NCI-H748 treated with DMSO at 0.1 percent for 48 hours (cell line): ENCODE results near the gene LRRC8C.
"Not testable (repeated sequence)": the region's sequence is repeated elsewhere in the genome, so short reads cannot be mapped to it uniquely, and the experiment has no call there.

ENCODE experiments used
- DNase-seq: peaks from one replicate; lab custom pipeline; 2025; lab: John Stamatoyannopoulos, UW

Gene LRRC8C

DNA sequence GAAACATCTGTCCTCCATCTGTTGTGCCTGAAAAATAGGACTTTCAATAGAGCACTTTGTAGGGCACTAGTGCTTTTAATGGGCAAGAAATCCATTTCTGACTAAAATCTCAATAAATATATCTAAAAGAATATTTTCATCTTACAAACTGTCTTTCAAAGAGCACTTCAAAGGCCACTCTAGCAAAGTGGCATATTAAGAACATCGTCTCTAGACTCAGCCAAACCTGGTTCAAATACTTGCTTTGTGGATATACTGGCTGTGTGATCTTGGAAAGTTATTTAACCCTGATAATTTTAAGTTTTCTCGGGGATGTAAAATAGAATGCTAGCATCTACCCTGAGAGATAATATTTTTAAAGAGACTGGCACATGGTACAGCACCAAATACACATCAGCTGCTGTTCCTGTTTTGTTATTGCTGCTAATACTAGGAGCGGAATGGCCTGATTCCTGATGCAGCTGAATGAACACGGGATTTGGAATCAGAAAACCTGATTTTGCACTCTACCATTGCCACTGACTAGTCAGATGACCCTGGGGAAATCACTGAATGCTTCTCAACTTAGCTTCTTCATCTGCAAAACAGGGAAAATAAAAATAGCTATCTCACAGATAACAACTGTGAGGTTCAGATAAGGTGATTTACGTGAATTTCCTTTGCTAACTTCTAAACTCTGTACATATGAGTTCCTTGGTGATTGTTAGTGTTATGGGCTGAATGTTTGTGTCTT lies 25.2 kb upstream of the LRRC8C start:
- DNase-seq, result no peak

DNA sequence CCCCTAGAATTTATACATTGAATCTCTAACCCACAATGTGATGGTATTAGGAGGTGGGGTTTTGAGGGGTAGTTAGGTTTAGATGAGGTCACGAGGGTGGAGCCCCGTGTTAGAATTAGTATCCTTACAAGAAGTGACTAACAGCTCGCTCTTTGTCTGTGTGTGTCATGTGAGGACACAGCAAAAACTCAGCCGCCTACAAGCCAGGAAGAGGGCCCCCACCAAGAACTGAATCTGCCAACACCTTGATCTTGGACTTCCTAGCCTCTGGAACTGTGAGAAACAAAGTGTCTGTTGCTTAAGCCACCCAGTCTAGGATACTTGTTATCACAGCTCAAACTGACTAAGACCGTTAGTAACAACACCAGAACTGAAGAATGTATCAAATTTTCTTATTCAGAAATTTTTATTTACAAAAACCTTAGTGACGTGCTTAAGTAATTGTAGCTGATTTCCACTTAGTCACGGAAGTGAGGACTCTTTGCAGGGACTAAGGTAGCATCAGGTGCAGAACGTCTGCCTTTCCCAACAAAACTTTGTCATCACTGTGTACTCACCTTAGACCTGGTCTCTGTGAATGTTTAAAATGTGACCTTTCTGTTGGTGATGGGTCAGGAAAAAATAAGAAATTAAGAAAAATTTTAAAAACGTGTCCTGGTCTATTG lies 24.5 kb upstream of the LRRC8C start:
- no peak for DNase-seq

DNA sequence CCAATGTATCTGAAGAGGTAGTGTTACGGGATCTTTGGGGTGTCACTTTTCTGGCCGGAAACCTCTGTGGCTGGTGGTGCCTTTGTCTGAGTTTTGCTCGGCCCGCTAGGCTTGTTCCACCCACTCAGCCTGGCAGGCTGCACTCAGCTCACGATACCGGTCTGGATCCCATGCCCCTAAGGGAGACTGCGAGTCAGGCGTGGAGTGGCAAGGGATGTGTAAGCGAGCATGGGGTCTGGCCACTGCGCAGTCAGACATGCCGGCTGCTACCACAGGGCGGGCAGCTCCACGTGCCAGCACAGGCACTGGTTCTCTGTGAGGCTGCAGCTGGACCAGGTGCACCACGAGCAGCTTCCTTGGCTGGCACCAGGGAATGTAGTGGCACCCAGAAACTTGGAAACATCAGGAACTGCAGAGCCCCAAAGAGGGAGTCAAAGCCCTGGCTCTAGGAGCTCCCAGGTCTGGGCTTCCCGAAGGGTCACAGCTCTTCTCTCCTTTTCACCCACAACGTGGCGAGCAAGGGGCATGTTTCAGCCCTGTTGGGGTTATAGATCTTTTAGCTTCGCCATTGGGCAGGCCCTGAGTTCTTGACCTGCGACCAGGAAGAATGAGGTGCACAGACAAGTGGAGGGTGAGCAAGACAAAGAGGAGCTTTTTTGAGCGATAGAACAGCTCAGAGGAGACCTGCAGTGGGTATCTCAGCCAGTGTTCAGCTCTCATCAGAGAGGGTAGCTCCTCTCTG lies 23.8 kb upstream of the LRRC8C start:
- no peak for DNase-seq

DNA sequence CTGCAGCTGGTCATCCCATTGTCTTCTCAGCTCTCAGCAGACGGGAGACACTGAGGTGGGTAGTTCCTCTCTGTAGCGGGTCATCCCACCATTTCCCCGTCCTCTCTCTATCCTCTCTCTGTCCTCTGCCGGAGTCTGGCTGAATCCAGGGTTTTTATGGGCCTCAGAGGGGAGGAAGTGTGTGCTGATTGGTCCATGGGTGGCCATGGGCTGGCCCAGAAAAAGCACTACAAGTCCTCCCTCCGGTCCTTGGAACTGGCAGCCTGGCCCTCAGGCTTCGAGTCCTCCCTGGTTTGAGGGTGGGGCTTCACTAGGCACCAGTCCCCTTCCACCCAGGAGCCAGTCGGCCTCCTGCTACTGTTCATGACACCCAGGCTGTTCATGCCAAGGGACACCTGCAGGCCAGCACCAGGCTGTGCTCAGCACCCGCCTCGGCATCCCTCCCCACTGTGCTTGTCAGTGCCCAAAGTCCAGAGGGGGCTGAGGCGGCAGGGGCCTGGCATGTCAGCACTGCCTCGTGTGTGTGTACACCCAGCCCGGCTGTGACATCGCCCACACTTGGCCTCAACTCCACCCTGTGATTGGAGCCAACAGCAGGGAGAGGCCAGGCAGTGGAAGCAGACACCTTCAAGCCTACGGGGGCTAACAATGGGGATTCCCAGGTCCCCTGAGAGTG lies 23.0 kb upstream of the LRRC8C start:
- DNase-seq, result no peak

DNA sequence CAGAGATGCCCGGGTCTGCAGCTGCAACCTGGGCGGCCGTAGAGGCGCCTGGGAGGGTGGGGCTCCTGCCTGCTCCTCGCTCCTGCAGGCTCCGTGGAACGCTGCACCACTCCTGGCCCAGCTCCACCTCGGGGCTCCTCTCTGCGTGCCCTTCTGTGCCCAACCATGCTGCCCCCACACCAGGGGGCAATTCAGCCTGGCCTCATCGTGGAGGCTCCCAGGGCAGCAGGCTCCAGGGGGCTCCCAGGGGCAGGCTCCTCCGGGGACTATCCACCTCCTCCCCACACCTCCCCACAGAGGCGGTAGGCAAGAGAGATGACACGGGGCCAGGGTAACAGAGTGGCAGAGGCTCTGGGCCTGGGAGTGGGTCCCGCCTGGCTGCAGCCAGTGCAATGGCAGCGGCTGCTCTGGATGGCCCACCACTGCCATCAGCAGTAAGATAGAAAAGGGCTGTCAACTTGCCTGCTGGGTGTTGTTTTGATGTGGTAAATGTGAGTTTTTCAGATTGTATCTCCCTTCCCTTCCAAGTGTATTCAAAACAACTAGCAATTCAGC lies 22.4 kb upstream of the LRRC8C start:
- DNase-seq, result no peak

DNA sequence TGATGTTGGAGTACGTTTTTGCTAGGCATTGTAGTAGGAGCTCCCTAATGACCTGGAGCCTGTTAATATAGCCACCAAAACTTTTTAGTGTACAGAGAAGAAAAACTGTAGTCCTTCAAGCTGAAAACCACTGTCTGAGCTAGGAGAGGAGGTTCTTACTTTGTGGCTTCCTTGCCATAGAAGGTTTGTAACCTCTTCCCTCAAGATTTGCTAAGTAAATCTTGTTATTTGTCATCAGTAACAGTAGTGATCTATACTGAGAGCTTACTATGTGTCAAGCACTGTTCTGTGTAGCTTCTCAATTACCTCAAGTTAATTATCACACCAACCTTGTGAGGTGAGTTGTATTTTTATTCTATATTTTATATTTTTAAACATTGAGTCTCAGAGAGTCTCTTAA lies 21.2 kb upstream of the LRRC8C start:
- no peak for DNase-seq

DNA sequence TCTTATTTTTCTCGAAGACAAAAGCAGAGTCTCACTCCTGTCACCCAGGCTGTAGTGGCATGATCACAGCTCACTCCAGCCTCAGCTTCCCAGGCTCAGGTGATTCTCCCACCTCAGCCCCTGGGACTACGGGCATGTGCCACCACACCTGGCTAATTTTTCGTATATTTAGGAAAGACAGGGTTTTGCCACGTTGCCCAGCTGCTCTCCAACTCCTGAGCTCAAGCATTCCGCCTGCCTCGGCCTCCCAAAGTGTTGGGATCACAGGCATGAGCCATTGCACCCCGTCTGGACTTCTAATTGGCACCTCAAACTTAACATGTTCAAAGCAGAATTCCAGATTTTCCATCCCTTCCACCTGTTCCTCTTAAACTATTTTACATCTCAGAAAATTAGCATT lies 19.0 kb upstream of the LRRC8C start:
- no peak for DNase-seq

DNA sequence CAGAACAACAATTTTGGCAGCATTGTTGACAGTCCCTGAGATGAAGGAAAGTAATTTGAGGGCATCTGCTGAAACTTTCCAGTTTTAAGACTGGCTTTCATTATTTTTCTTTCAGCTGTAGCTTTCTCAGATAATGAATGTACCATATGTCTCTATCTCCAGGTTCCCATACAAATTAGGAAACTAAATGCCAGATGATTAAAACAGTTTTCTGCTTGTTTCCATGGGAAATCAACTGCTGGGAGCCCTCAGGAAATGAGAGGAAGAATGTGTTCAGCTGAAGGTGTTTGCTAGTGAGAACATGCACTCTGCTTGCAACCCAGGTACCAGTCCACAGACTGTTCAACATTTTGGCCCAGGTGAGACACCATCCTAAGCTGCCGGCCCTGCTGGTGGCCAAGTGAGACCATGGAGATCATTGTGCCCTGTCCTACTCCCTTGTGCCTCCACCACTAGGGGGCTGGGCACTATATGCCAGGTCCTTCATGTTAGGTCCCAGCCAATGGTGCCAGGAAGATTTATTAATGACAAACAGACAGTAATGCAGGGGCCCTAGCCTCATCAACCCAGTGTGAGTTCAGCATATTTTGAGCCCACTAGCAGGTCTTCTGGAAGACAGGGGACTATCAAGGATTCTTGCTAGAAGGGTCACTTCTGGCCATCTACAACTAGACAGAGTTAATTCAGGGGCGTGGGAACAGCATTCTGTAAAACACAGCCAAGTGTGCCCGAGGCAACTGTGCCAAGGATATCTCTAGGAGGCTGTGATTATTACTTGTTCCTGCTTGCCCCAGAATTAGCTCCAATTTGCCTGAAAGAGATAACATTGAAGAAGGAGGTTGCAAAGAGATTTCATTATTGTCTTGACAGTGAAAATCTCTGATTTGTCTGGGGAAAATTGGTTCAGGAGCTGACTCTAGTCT lies 17.0 kb upstream of the LRRC8C start:
- no peak for DNase-seq

DNA sequence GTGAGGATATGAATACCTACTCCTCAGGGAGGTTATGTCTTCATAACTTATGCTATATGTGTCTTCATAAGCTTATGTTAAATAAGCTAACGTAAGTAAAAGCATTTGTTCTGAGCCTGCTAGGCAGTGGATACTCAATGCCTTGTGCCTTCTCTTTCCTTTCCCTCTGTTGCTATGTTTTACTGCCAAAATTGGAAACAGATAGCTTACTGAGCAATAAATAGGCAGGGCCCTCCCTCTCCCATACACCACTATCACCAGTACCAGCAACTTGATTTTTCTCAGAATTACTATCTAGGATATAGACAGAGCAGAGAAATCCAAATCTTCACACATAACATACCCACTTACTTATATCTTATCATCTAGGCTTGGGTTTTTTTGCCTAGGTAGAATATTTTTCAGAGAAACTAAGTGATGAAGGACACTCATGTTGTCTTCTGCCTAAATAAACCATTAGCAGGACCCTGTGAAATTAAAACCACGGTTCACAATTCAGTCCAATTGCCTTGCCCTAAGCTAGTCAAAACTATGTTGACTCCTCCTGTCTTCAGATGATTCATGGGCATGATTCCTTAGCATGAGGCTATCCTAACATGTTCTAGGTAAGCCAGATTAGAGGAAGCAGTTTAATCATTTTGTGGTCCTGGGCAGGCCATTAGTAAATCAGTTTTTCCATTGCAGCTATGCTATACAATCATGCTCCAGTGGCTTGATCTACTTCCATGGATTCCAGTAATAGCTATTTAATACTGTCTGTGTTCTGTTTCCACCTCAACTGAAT lies 15.9 kb upstream of the LRRC8C start:
- DNase-seq, result no peak

DNA sequence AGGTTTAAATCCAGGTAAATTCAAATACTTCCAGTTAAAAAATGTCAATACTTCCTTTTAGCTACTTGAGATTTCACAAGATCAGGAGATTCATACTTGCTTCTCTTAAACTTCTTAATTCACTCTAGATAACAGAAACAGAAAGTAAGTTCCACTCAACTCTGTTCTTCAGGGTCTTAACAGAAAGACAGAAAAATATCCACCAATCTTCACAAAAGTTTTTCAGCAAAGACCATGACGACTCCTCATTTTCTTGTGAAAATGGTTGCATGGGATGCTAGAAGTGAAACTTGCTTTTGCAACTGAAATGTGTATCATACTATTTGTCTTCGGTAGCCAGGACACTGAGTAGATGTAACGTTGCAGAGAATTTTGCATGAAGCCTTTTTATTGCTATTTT lies 12.3 kb upstream of the LRRC8C start:
- DNase-seq, result no peak

DNA sequence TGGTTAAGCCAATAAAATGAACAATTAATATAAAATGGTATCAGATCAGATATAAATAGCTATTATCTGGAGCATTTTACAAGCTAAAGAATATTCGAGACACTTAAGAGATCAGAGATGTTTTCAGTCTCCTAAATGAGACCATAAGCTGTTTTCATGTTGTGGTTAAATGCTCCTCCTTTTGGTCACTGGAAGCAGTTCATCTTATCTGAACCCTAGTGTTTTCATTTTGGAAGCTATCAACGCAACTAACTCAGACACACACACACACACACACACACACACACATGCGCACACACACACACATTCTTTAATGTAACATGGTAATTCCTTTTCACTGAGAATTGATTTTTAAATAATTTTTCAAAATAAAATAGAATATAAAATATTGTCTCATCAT lies 10.0 kb upstream of the LRRC8C start:
- DNase-seq, result no peak

DNA sequence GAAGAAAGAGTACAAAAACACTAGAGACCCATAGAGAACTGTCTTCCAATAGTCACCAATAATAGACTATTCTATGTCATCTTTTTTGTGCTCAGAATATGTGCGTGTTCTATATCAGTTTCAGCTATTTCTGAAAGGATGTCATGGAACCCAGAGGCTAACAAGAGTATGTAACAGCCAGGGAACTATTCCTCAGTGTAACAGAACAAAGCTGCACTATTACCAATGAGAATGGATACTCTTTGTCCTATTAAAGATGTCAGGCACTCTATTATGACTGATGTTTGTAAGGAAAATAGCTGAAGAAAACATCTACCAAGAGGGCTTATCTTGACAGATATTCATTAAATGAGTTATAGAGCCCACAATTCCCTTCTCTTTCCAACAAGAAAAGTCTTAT lies 8.6 kb upstream of the LRRC8C start:
- no peak for DNase-seq

DNA sequence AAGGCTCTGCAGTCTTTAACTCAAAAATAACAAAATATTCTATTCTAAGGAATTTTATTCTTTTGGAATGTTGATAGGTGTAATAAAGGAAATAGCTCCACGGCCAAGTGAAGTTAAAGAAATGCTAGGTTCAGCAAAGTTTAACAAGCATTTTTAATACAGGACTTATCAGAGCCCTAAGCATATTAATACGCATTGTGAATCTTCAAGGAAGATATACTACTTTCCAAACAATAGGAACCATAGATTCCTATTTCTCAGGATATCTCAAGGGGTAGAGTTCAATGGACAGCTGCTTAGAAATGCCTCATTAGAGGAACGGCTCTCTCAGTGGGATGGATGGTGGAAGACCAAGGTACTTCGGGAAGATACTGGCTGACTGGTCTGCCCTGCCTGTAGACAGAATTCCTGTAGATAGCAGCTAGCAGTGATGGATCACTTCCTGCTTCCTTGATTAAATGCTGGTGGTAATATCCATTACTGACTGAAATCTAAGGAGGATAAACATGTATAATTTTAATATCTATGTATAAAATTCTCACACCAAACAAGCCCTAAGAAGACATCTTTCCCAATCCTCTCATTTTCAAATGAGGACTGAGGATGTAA lies 8.1 kb upstream of the LRRC8C start:
- no peak for DNase-seq

DNA sequence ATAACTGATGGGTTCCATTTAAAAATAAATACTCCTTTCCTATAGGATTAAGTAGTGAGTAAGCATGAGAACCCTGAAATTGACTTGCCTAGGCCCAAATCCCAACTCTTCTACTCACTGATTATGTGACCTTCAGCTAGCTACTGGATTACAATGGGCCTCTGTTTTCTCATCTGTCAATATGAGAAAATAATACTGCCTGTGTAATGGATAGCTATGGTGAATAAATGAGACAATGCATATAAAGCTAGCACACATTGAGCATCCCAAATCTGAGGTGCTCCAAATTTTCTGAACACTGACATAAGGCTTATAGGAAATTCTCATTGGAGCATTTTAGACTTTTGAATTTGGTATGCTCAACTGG lies 5.3 kb upstream of the LRRC8C start:
- no peak for DNase-seq

DNA sequence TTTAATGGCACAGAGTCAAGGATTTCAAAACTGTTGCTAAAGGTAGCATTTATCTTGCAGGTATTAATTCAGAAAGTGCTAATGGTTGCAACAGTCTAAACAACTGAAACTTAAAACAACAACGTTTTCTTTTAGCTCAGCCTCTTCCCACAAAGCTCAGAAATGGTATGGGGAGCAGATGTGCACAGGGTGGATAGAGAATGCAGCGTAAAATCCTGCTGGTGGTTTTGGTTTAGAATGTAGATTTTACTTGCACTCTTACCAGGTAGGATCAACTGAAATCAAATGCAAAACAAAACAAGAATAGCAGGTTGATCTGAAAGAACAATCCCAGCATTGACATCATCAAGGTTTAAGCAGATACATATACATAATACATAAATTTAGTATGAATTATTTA lies 3.8 kb upstream of the LRRC8C start:
- DNase-seq, result no peak

DNA sequence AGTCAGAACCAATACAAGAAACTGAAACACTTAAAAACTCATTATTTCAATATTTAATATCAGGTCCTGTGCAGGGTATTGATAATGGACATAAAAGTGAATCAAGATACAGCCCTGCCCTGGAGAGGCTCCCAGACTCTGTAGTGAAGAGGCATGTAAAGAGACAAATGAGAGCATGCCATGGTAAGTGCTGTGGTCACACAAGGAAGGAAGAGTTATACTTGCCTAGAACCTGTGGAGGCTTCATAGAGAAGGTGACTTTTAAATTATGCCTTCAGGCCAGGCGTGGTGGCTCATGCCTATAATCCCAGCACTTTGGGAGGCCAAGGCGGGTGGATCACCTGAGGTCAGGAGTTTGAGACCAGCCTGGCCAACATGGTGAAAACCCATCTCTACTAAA lies 3.3 kb upstream of the LRRC8C start:
- DNase-seq, result not testable (repeated sequence)

DNA sequence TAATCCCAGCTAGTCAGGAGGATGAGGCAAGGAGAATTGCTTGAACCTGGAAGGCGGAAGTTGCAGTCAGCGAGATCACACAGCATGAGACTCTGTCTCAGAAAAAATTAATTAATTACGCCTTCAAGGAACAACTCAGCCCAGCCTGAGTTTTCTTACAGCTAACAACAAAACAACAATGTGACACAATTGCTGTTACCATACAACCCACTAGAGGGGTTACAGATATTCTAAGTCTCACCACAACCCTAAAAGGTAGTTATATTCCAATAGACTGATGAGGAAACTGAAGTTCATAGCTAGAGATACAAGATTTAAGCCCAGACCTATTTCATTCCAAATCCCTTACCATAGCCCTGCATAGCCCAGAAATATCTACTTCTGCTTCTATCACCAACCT lies 2.9 kb upstream of the LRRC8C start:
- DNase-seq, result no peak

DNA sequence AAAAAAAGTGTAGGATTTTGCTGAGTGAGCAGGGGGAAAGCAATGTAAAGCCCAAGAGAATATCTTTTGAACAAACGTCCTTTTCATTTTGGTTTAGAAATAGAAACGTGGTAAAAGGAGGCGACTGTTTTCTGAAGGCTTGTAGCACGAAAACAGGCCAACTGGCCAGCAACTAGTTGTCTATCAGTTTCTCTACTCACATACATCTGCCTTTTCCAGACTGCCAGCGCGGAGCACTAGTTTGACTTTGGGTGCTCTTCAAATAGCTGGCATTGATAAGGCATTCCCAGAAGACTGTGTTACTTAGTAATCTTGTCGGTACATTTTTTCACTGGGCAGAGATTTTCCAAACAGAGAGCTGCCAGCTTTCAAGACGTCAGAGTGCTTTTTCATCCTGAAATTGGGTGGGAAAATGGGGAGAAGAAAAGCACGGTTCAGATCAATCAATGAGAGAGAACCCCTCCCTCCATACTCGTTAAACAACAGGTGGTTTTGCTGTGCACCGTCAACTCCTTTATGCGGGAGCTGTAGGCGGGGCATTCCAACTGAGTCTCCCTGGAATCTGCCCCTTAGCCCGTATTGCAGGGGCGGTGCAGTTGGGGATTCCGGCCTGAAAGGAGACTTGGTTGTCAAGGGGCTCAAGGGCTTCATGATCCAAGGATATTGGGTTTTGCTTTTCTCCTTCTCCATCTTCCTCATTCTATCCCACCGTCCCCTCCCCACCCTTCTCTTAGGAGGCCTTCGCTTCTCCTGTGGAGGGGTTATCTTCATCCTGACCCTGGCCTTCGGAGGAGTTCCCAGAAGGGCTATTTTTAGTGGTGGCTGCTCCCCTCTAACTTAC lies 884 bp upstream of the LRRC8C start:
- DNase-seq, result no peak

DNA sequence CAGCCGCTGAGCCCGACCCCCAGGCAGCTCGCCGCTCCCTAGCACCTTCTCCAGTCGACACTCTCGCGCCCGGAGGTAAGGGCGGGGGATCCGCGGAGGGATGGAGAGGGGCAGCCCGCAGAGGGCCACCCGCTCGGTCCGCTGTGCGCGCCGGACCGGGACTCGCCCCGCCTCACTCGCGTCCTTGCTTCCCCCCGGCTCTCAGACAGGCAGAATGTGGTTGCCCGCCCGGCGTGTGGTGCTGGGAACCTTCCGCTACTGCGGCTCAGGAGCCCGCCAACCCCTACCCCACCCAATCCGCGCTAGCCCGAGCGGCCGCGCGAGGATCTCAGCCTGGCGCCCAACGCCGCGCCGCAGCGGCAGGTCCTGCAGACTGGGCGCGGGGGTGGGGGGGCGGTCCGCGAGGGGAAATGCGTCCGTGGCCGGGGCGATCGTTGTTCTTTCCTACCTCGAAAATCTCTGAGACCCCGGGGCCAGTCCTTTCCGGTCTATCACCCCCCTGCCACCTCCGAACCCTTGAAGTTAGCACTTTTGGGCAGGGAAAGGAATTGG lies 404 bp downstream of the LRRC8C start:
- no peak for DNase-seq
